Left lung (tissue), 10 donors: ENCODE measurements around the gene PLBD2. TPM values are rescaled to one million over a fixed set of nuclear protein-coding genes. Genes with fewer than 3 reads are reported as not detected.

Experiments used
- ATAC-seq: fragments of 200-7000 bp; cut with Tn5 transposase; one replicate; pipeline ENCODE4 v1.9.1; 2020; ENCODE audit warnings: moderate library complexity
- DNase-seq, 4 donors: peaks; one replicate each; pipeline ENCODE4 v3.0.0-alpha.2; 2013 to 2020
- H3K27ac ChIP-seq, 2 donors: fragments of 200-600 bp; sonication (generic) in 1 of 2; one replicate each; pipeline versions ENCODE4 v1.5.0 to v1.8.0; 2020 to 2021
- H3K27me3 ChIP-seq, 2 donors: fragments of 200-600 bp; sonication (generic) in 1 of 2; one replicate each; pipeline versions ENCODE4 v1.5.0 to v1.8.0; 2020 to 2021
- H3K36me3 ChIP-seq, 2 donors: fragments of 200-600 bp; sonication (generic) in 1 of 2; one replicate each; pipeline versions ENCODE4 v1.5.0 to v1.8.0; 2020 to 2021
- H3K4me1 ChIP-seq, 2 donors: fragments of 200-600 bp; one replicate each; pipeline ENCODE4 v1.8.0; 2021
- H3K4me3 ChIP-seq, 2 donors: fragments of 200-600 bp; sonication (generic) in 1 of 2; one replicate each; pipeline versions ENCODE4 v1.5.0 to v1.8.0; 2020 to 2021; ENCODE audit warnings: mild to moderate bottlenecking in 1 of 2
- H3K9me3 ChIP-seq, 2 donors: fragments of 200-600 bp; sonication (generic) in 1 of 2; one replicate each; pipeline versions ENCODE4 v1.5.0 to v1.8.0; 2020 to 2021
- intact Hi-C, 2 donors: fragments of 100-400 bp; cut with DNase I; formaldehyde crosslinking; loops; one replicate each; pipeline versions ENCODE4 v1.11.2 to v1.14.2; 2022
- polyA plus RNA-seq, 6 donors: library from polyadenylated mRNA; unstranded; fragments of 120-200 nt; gene quantifications; one replicate each; pipeline ENCODE4 v1.2.1, GENCODE V29; 2013; ENCODE audit not compliant: insufficient read length in 6 of 6
- total RNA-seq, 2 donors: library from RNA; stranded (reverse); fragmentation: NEBNext Ultra II Directional; extraction: Animal tissue kit (Norgen Biotek cat#: 25700); gene quantifications; one replicate each; pipeline ENCODE4 v1.2.1, GENCODE V29; 2021
- TF ChIP-seq, protein P1 (sequence below), 2 donors: fragments of 200-600 bp; sonication (generic) in 1 of 2; IDR thresholded peaks; one replicate each; pipeline versions ENCODE4 v1.5.0 to v1.8.0; 2021; ENCODE audit warnings: antibody characterized with exemption in 2 of 2
- donor health status: DM: no; HTN: yes; CAD: no.
- donor health status: DM: no; HTN: no; CAD: no.

Gene PLBD2
- total and polyA plus RNA-seq, 8 donors: 17.7 to 75.0 (median 20.7) TPM

DNA sequence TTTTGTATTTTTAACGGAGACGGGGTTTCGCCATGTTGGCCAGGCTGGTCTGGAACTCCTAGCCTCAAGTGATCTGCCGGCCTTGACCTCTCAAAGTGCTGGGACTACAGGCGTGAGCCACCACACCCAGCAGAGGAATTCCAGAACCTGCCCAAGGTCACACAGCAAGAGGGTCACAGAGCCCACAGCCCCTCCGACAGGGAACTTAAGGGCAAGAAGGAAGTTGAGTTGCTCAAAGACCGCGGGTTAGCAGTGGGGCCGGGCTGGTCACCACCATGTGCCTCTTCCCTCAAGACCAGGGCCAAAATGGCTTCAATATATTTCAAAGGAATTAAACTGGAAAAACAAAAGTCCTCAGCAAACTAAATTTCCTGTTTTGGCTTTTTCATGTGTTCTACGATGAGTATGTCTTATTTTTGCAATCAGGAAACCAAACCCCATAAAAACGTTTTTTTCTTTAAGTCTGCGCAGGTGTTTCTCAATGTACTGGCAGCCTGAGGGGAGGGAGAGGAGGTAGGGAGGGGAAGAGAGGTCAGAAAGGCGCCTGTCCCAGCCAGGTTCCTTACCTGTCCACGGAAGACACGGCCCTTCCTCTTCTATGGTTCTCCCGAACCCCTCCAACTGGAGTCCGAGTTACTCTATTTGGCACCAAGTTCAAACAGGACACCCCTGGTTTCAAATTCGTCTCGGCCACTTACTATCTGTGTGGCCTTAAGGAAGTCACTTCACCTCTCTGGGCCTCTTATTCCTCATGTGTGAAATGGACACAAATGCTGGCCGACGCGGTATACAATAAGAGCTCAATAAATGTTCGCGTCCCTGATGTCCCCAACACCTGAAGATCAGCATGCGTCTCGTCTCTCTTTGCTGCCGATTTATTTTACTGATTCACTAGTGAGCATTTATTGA, 24.3 kb upstream of the PLBD2 start:
- H3K4me3 ChIP-seq: peak overlapping the region; percentile 82 to 98
- peaks cover 8 to 45% of the 10 kb centered on the region in 2 donors for H3K4me1 ChIP-seq
- ATAC-seq (peak; percentile 46), DNase-seq (peak in 3 of 4 donors; percentile 4 to 87 (median 66))
- intact Hi-C loops: no loop called here
- TF ChIP-seq, protein P1, sequence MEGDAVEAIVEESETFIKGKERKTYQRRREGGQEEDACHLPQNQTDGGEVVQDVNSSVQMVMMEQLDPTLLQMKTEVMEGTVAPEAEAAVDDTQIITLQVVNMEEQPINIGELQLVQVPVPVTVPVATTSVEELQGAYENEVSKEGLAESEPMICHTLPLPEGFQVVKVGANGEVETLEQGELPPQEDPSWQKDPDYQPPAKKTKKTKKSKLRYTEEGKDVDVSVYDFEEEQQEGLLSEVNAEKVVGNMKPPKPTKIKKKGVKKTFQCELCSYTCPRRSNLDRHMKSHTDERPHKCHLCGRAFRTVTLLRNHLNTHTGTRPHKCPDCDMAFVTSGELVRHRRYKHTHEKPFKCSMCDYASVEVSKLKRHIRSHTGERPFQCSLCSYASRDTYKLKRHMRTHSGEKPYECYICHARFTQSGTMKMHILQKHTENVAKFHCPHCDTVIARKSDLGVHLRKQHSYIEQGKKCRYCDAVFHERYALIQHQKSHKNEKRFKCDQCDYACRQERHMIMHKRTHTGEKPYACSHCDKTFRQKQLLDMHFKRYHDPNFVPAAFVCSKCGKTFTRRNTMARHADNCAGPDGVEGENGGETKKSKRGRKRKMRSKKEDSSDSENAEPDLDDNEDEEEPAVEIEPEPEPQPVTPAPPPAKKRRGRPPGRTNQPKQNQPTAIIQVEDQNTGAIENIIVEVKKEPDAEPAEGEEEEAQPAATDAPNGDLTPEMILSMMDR (IDR thresholded peaks at IDR 0.05): no peak
- H3K9me3 ChIP-seq: no peaks in the 10 kb centered on the region
- H3K27me3 ChIP-seq: no peaks in the 10 kb centered on the region
- peaks cover 0 to 36% of the 10 kb centered on the region in 2 donors for H3K36me3 ChIP-seq
- H3K27ac ChIP-seq: peak overlapping the region; percentile 75 to 91

GRCh38 chr12:113334786-113335539, 23.4 kb upstream of the PLBD2 start, which contains the start of gene SLC8B1:
SLC8B1 (minus strand) TSS chr12:113335109; CDS start chr12:113332878, 2,231 bp downstream.
- peak; percentile 100 for ATAC-seq
- peak; percentile 73 to 99 (median 88) for DNase-seq
- intact Hi-C loops: no loop called here
- H3K4me3 ChIP-seq: peak within 1 kb of the TSS; percentile 82 to 98
- TF ChIP-seq, protein P1 (IDR thresholded peaks at IDR 0.05): no peak
- peak within 1 kb of the TSS; percentile 75 to 91 for H3K27ac ChIP-seq
- peaks cover 4 to 37% of the 10 kb centered on the region in 2 donors for H3K4me1 ChIP-seq
- H3K36me3 ChIP-seq: peaks cover 0 to 27% of the 10 kb centered on the region in 2 donors
- H3K9me3 ChIP-seq: no peaks in the 10 kb centered on the region
- H3K27me3 ChIP-seq: no peaks in the 10 kb centered on the region

DNA sequence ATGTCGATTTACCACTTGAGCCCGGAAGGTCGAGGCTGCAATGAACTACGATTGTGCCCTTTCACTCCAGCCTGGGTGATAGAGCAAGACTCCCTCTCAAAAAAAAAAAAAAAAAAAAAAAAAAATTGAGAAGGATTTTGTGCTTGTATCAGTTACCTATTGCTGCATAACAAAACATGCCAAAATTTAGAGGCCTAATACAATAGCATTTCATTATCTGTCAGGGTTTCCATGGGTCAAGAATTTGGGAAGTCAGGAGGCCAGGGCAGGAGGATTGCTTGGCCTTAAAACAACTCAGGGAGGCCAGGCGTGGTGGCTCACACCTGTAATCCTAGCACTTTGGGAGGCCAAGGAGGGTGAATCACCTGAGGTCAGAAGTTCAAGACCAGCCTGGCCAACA, 18.8 kb upstream of the PLBD2 start:
- TF ChIP-seq, protein P1 (IDR thresholded peaks at IDR 0.05): no peak
- H3K4me3 ChIP-seq: no peak overlapping the region
- intact Hi-C loops: no loop called here
- no peak overlapping the region for H3K27ac ChIP-seq
- ATAC-seq (no peak), DNase-seq (no peak)
- H3K9me3 ChIP-seq: no peaks in the 10 kb centered on the region
- peaks cover 0 to 9% of the 10 kb centered on the region in 2 donors for H3K4me1 ChIP-seq
- no peaks in the 10 kb centered on the region for H3K36me3 ChIP-seq
- H3K27me3 ChIP-seq: no peaks in the 10 kb centered on the region

GRCh38 chr12:113340061-113340460, 18.3 kb upstream of the PLBD2 start:
- H3K27me3 ChIP-seq: no peaks in the 10 kb centered on the region
- H3K9me3 ChIP-seq: no peaks in the 10 kb centered on the region
- TF ChIP-seq, protein P1 (IDR thresholded peaks at IDR 0.05): no peak
- ATAC-seq: no peak
- no peak overlapping the region for H3K4me3 ChIP-seq
- no peaks in the 10 kb centered on the region for H3K36me3 ChIP-seq
- DNase-seq: no peak
- no peak overlapping the region for H3K27ac ChIP-seq
- intact Hi-C loops: no loop called here
- peaks cover 0 to 9% of the 10 kb centered on the region in 2 donors for H3K4me1 ChIP-seq

DNA sequence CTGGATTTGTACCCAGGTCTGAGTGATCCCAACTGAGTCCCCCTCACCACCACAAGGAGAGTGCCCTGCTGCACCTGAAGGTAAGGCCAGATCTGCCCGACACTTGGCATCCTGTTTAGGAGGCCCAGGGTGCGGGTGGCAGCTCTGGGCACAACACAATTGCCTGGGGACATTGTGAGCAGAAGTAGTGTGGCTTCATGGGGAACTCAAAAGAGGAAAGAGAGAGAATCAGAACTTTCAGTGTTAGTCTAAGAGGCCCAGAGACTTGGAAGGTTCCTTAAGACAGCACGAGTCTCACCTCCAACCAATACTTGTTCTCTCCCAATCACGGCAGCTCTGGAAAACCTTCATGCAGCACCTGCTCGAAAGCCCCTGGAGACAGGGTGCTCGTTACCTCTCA, 16.9 kb upstream of the PLBD2 start:
- no peak overlapping the region for H3K27ac ChIP-seq
- no peaks in the 10 kb centered on the region for H3K4me1 ChIP-seq
- no peaks in the 10 kb centered on the region for H3K27me3 ChIP-seq
- ATAC-seq: peak; percentile 38
- TF ChIP-seq, protein P1 (IDR thresholded peaks at IDR 0.05): no peak
- no peaks in the 10 kb centered on the region for H3K36me3 ChIP-seq
- H3K4me3 ChIP-seq: no peak overlapping the region
- no peaks in the 10 kb centered on the region for H3K9me3 ChIP-seq
- no peak for DNase-seq
- intact Hi-C loops: no loop called here
